HEK293T (cell line): Measurements from ENCODE around the gene EPHB3.
A peak's percentile ranks its signal among the peaks of the same experiment; 100 is the strongest.

ENCODE experiments used
- CTCF ChIA-PET: fragments of 350-600 bp; formaldehyde crosslinking; extraction: SDS; loops from one replicate; lab custom pipeline; 2021; ENCODE audit warnings: antibody characterized with exemption, inconsistent platforms; lab: Yijun Ruan, JAX
- POLR2A ChIA-PET: fragments of 350-600 bp; formaldehyde crosslinking; extraction: SDS; loops from one replicate; lab custom pipeline; 2020; ENCODE audit warnings: antibody characterized with exemption, inconsistent platforms; lab: Yijun Ruan, JAX
- DNase-seq: peaks from one replicate; pipeline ENCODE4 v3.0.0; 2012; ENCODE audit warnings: mixed read lengths; ENCODE audit errors: extremely low spot score
- ARNT ChIP-seq: fragments of 450-650 bp; IDR thresholded peaks from 2 replicates; pipeline ENCODE4 v1.6.1; 2017; ENCODE audit warnings: mild to moderate bottlenecking
- BHLHE40 ChIP-seq: fragments of 450-650 bp; IDR thresholded peaks from 2 replicates; pipeline ENCODE4 v1.6.1; 2016; ENCODE audit warnings: mild to moderate bottlenecking, moderate library complexity, borderline replicate concordance
- CTBP1 ChIP-seq: fragments of 450-650 bp; IDR thresholded peaks from 2 replicates; pipeline ENCODE4 v1.6.1; 2016; ENCODE audit warnings: borderline replicate concordance
- ELF4 ChIP-seq: fragments of 450-650 bp; IDR thresholded peaks from 2 replicates; pipeline ENCODE4 v1.6.1; 2017; ENCODE audit warnings: antibody characterized with exemption
- FOXA1 ChIP-seq: fragments of 450-650 bp; IDR thresholded peaks from 2 replicates; pipeline ENCODE4 v1.6.1; 2016; ENCODE audit warnings: mild to moderate bottlenecking
- FOXK2 ChIP-seq: fragments of 450-650 bp; IDR thresholded peaks from 2 replicates; pipeline ENCODE4 v1.6.1; 2016; ENCODE audit warnings: mild to moderate bottlenecking
- FOXM1 ChIP-seq: fragments of 450-650 bp; IDR thresholded peaks from 2 replicates; pipeline ENCODE4 v1.6.1; 2017; ENCODE audit warnings: mild to moderate bottlenecking, borderline replicate concordance
- HDGF ChIP-seq: fragments of 450-650 bp; IDR thresholded peaks from 2 replicates; pipeline ENCODE4 v1.6.1; 2017; ENCODE audit warnings: antibody characterized with exemption, borderline replicate concordance
- L3MBTL2 ChIP-seq: fragments of 450-650 bp; conservative IDR thresholded peaks from 2 replicates; pipeline ENCODE4 v1.6.1; 2016; ENCODE audit warnings: mild to moderate bottlenecking
- LEF1 ChIP-seq: fragments of 450-650 bp; IDR thresholded peaks from 2 replicates; pipeline ENCODE4 v1.6.1; 2017; ENCODE audit warnings: mild to moderate bottlenecking, borderline replicate concordance
- NFRKB ChIP-seq: fragments of 450-650 bp; IDR thresholded peaks from 2 replicates; pipeline ENCODE4 v1.6.1; 2016; ENCODE audit warnings: mild to moderate bottlenecking, moderate library complexity
- SP1 ChIP-seq: fragments of 450-650 bp; IDR thresholded peaks from 2 replicates; pipeline ENCODE4 v1.6.1; 2017
- SUZ12 ChIP-seq: fragments of 450-650 bp; IDR thresholded peaks from 2 replicates; pipeline ENCODE4 v1.6.1; 2016; ENCODE audit warnings: mild to moderate bottlenecking
- TARDBP ChIP-seq: fragments of 450-650 bp; IDR thresholded peaks from 2 replicates; pipeline ENCODE4 v1.6.1; 2016
- ZNF384 ChIP-seq: fragments of 450-650 bp; IDR thresholded peaks from 2 replicates; pipeline ENCODE4 v1.6.1; 2016
- TF ChIP-seq, protein P1 (sequence below): fragments of 450-650 bp; IDR thresholded peaks from 2 replicates; pipeline ENCODE4 v1.6.1; 2016

The EPHB3 gene

DNA sequence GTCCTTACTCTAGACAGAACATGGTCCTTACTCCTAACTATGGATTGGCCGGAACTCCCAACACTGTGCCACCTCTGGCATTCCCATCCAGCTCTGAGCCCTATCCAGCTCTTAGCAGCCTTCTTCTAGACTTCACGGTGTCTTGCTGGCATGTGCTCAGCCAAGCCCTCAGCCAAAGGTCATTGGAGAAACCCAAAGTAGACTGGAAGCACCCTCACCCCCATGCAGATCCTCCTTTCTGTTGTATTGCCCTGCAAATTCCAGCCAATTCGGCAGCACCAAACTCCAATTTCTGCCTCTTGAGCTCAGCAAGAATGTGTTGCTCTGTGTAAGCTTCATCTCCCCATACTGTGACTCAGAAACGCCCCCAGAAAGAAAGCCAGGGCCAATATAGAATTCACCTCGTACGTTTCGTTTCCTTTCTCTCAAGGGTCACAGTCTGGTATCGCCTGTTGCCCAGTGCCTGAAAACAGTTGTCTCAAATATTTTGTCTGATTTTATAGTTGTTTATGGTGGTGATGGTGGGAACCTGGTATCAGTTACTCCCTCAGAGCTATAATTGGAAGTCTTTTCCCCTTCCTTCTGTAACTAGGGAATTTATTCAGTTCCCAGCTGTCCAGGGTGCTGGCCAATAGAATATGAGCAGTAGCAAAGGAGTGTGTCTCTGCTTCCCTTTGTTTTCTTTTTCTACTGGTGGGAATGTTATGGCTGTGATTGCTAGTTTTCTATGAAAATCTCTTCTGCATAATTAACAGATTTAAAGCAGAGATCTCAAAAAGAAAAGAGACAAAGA lies 28.4 kb upstream of the EPHB3 start:
- TF ChIP-seq CTBP1 = no peak
- no peak for TF ChIP-seq TARDBP
- TF ChIP-seq SP1 = no peak
- no peak for TF ChIP-seq L3MBTL2
- TF ChIP-seq FOXA1 = no peak
- TF ChIP-seq ARNT = no peak
- ChIA-PET POLR2A (interaction anchor here (0.7 kb wide), 1 partner anchor 162 kb away, joined by 3 read pairs; no protein-coding TSS in a partner anchor), CTCF (interaction anchor here (0.7 to 0.9 kb wide), 2 partner anchors 19 to 162 kb away, joined by 3 to 5 read pairs; no protein-coding TSS in a partner anchor)
- no peak for DNase-seq

DNA sequence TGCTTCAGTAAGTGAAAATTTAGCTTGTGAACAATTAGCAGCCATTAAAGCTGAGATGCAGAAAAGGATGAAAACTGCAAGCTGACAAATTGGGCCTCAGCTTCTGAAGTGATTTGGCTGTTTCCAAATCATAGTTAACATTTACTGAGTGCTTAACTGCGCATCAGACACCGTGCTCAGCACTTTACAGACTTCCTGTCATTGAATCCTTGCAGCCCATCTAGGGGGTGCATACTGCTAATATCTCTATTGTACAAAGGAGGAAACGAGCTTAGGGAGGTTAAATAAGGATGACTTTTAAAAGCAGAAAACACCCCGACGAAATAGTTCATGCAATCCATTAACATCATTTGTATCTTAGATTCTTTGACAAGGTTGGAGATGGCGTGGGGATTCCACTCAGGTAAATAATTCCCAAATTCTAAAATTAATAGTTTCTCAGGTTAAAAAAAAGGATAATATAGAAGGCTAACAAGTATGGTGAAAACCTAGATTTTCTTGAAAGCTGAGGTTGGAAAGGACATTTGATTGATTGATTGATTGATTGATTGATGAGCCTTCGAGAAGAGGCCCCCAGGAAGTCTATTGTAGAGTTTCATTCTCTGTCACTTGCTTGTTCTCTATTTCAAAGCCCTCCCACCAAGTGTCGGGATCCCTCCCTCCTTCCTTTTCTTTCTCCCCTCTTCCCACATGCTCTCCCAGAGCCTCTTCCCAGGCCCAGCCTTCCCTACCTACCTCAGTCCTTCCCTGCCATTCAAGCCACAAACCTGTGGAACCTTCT lies 23.5 kb upstream of the EPHB3 start:
- TF ChIP-seq, protein P1, sequence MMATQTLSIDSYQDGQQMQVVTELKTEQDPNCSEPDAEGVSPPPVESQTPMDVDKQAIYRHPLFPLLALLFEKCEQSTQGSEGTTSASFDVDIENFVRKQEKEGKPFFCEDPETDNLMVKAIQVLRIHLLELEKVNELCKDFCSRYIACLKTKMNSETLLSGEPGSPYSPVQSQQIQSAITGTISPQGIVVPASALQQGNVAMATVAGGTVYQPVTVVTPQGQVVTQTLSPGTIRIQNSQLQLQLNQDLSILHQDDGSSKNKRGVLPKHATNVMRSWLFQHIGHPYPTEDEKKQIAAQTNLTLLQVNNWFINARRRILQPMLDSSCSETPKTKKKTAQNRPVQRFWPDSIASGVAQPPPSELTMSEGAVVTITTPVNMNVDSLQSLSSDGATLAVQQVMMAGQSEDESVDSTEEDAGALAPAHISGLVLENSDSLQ = peak; percentile 38; the same call in 1 of the 2 replicates
- TF ChIP-seq HDGF = no peak
- CTCF ChIA-PET = interaction anchor here (2.0 to 2.4 kb wide), 2 partner anchors 13 to 167 kb away, joined by 5 to 8 read pairs; no protein-coding TSS in a partner anchor
- DNase-seq = no peak
- POLR2A ChIA-PET = no interaction called here

DNA sequence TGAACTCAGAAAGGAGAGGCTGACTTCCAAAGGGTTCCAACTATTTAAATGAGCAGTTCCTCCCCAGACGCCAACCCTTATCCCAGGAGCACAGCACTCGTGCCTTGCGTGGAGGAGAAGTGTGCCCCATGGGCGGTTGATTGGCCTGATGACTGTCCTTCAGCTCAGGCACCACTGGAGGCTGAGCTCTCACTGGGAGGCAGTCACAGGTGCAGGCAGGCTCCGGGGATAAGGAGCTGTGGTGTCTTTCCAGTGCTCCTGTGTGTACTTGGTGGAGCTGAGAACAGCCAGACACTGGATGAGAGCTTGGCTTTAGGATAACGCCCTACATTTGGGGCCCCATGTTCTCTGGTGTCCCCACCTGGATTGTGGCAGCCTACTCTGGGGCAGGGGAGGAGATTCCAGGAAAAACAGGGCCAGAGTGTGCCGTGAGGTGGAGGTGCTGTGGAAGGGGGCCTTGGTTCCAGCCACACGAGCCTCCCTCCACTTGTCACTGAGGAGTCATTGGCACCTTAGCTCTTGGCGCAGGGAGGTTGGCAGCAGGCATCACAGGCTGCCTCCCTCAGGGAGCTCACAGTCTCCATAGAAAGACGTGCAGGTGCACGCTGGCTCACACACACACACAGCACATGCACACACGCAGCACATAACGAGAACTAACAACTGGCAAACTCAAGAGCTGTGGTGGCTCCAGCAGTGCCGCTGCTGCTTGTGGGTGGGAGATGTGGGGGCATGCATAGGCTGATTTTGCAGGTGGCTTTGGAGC lies 22.7 kb upstream of the EPHB3 start:
- DNase-seq = no peak
- POLR2A ChIA-PET = interaction anchor here (1.1 kb wide), 1 partner anchor 167 kb away, joined by 3 read pairs; no protein-coding TSS in a partner anchor
- no peak for TF ChIP-seq TARDBP
- CTCF ChIA-PET = interaction anchor here (0.5 to 2.4 kb wide), 5 partner anchors 7 to 167 kb away, joined by 3 to 8 read pairs (median 5); no protein-coding TSS in a partner anchor

DNA sequence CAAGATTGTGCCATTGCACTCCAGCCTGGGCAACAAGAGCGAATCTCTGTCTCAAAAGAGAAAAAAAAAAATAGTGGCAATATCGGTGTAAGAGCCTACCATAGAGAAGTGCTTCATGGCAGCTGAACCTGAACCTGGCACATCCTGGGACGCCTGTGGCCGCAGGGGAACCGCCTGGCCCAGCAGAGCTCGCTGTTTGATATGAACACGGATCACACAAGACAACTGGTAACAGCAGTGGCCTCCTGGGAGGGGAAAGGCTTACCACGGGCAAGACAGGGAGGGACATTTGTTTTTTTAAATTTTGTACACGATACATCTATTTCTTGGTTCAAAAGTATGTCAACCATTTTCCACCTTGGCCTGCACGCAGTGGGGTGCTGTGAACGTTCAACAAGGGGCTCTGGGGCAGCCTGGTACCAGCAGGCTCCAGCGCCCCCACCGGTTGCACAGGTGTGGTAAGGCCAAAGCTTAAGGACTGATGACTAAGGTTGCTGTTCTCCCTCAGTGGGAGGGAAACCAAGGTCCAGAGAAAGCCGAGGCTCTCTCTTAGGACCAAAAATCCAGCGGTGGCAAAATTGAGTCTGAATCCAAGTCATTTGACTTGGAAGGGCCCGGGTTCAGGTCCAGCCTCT lies 21.7 kb upstream of the EPHB3 start:
- ChIA-PET CTCF (interaction anchor here (0.5 to 1.3 kb wide), 3 partner anchors 9 to 12 kb away, joined by 3 to 7 read pairs (median 5); no protein-coding TSS in a partner anchor), POLR2A (no interaction called here)
- TF ChIP-seq CTBP1 (no peak), BHLHE40 (no peak), TARDBP (no peak), FOXA1 (no peak), ZNF384 (no peak), FOXK2 (no peak), SUZ12 (no peak), FOXM1 (no peak), L3MBTL2 (no peak), SP1 (no peak)
- TF ChIP-seq, protein P1 = no peak
- no peak for DNase-seq

DNA sequence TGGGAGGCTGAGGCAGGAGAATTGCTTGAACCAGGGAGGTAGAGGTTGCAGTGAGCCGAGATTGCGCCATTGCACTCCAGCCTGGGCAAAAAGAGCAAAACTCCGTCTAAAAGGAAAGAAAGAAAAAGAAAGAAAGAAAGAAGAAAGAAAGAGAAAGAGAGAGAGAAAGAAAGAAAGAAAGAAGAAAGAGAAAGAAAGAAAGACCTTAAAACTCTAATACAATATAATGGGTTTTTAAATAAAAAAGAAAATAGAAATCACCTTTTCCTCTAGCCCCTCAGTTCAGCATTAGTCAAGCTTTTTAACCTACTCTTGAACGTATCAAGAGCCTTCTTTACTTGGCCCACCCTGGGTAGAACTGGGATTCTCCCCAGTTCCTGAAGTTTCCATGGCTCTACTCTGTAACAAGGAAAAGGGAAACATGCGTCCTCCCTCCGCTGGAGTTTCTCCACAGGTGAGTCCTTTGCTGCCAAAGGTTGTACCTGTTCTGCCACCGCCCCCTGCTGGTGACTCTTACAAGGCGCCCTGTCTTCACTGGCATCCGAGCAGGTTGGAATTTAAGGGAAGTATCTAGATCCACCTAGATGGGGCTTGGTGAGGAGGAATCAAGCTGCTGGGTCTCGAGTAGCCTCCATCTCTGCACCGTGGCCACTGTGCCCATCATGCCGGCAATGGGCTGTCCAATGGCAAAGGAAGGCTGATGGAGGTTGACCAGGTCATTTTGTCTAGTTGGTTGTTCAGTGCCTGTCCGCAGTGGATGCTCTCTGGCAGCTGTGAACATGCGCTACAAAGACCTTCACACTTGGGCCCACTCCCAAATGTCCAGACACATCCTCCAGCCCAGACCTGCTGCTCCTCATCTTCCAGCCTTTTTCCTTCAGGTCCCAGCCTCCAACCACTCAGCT lies 20.6 kb upstream of the EPHB3 start:
- peak; percentile 32 for DNase-seq
- ChIA-PET CTCF (interaction anchor here (0.6 to 1.3 kb wide), 5 partner anchors 10 to 169 kb away, joined by 5 to 7 read pairs (median 6); no protein-coding TSS in a partner anchor), POLR2A (no interaction called here)
- TF ChIP-seq CTBP1 (no peak), FOXK2 (no peak), ARNT (no peak), NFRKB (no peak), FOXM1 (no peak), L3MBTL2 (no peak), HDGF (no peak), LEF1 (no peak), SUZ12 (no peak), BHLHE40 (no peak), FOXA1 (no peak), TARDBP (no peak), ZNF384 (no peak), ELF4 (no peak), SP1 (no peak)
- TF ChIP-seq, protein P1 = no peak
